NCI-H774 (cell line): ENCODE data around the gene OSM.
A peak's percentile ranks its signal among the peaks of the same experiment; 100 is the strongest.

Source experiments
- DNase-seq: peaks from one replicate; lab custom pipeline; 2025; lab: John Stamatoyannopoulos, UW

The OSM gene

DNA sequence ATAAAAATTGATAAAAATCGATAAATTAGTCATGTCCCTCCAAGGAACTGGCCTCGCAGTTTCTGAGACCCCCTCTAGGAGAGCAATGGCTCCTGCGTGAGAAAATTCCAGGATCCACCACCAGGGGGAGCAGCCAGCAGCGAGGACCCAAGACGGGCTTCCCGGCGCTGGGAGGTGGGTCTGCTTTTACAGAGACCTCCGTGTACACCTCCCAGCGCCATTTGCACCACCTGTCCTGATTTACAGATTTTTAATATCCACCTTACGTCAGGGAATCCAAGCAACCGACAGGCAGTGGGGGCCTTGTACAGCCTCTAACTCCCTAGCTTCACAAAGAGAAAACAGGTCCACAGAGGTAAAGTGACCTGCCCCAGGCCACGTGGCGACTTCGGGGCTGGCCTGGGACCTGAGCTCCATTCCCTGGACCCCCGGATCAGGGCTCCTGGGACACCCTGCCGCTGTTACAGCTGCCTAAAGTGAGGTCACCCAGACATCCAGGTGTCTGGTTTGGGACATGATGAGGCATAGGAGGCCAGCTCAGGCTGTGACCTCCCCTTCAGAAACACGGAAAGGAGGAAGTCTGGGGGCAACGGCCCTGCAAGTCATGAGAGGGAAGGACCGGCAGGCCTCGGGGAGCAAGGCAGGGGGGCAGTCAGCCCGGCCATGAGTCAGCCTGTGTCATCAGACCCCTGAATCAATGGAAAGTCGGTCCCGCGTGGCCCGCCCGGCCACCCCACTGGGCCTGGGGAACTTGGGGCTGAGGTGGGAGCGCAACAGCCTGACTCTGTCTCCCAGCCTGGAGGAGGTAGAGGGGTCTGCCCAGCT, 3.5 kb downstream of the OSM start:
- no peak for DNase-seq

DNA sequence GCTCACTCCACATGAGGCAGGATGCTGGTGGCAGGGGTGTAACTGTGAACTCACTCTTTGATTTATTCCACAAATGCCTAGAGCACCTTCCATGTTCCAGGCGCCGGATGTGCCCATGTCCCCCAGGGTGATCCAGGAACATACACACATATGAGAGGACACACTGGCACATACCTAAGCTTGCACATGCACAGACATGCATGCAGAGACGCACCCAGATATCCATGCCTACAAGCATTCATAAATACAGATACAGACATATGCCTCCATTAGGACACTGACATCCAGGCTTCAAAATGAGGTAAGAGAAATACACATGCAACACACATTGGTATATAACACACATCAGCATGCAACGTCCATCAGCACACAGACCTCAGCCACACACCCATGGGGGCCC, 4.5 kb downstream of the OSM start:
- DNase-seq, result no peak

DNA sequence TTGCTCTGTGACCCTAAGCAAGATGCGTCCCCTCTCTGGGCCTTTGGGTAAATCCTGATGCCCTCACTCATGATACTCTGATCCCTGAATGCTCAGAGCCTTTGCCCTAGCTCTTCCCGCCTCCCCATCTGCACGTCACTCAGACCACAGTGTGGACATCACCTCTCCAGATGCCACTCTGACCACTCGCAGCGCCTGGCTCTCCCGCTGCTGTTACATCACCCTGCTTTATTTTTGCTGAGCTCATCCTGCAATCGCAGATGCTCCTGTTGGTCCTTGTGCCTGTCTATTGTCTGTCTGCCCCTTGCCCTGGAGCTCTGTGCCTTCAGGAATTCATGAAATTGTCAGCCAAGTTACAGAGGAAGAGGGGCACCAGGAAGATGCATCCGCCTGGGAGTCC, 5.5 kb downstream of the OSM start:
- no peak for DNase-seq

DNA sequence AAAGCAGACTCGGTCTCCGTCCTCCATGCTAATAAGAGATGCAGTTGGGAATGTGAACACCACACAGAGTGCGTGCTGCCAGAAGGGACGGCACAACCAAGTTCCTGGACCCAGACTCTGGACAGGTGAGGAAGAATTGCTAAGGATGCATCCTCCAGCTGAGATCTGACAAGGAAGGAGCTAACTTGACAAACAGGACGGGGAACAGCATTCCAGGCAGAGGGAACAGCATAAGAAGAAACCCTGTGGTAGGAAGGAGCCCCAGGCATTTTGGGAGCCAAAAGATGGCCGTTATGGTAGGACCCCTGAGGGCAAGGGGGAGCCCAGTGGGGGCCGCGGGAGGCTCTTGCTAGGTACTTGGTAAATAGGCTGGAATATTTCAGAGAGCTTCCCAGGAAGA, 6.0 kb downstream of the OSM start:
- no peak for DNase-seq

DNA sequence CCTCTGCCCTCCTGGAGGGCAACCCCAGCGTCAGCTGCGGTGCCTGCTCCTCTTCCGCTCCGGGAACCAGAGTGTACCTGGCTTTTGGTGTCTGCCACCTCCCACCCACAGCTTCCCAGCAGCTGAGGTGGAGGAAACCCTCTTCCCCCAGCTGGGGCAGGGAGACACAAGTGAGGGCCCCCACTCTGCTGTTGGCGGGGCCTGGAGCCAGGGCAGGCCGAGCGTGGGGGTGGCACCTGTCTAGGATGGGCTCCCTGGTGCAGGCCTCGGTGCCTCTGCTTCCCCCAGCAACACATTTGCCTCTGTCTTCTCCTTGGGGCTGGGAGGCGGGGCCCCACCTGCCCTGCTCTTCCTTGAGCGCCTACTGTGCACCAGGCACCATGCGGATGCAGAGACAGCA, 6.4 kb downstream of the OSM start:
- DNase-seq, result no peak

DNA sequence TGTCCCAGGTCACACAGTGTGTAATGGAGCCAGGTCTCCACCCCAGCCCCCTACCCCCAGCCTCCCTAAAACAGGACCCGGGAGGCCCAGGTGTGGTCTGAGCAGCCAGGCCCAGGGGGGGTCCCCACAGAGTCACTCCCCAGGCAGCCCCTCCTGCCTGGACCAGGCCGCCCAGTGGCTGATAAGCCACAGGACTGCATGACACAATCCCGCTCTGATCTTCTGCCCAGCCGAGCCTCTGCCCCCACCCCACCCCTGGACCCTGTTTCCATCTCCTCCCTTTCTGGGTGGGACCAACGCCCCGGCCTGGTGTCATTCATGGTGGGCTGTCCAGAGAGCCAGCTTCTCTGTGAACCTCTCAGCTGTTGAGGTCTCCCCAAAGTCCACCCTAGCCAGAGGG, 12.3 kb downstream of the OSM start:
- no peak for DNase-seq

DNA sequence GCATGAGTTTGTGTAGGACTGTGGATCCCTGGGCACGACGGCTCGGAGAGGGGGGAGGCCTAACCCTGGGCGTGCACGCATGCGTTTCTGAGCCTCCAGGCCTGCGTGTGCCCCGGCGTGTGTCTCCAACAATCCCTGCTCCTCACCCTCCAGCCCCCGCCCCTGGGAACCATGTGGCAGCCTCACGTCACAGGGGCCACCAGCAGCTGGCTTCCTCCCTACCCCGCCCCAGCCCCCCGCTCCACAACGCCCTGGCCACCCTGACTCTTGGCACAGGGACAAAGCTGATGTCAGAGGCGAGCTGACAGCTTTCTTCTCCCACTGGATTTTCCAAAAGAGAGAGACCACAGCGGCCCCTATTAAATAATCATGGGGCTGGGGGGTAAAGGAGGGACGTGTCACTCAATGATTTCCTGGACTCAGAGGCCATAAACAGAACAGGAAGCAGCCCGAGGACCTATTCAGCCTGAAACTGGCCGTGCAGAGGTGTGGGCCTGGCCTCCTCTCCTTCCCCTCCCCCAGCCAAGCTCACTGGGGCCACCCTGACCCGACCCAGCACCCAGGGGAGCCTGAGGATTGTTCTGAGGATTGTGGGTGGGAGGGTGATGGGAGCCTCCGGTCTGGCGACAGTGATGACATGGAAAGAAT, 13.3 kb downstream of the OSM start:
- DNase-seq, result peak; percentile 61

DNA sequence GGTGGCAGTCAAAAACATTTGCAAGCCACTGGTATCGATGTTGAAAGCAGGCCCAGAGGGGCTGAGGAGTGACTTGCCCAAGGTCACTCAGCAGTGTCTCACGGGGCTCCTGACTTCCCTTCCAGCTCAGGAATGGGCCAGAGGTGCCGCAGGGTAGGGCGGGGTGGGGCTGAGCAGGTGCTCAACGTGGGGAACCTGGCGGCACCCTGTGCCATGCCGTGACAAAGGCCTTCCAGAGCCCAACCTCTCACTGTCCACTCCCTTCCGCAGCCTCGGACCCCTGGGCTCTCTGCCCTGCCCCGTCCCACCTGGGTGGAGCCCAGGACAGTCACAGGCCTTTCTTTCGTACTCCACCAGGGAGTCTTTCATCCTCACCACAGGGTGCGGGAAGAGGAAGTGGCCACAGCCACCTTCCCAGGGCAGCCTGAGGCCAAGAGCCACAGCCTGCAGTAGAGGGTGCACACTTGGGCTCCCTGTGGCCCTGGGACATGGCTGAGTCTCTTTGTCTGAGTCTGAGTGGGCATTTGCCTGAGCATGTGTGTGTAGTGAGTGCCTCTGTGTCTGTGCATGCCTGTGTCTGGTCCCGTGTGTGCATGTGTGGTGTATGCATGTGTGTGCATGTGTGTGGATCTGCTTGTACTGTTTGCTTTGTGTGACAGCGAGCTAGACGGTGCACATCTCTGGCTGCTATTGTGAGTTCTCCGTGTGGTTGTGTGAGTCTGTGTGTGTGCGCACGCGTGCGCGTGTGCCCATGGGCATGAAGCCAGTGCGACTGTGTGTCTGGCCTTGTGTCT, 14.0 kb downstream of the OSM start:
- DNase-seq, result no peak

DNA sequence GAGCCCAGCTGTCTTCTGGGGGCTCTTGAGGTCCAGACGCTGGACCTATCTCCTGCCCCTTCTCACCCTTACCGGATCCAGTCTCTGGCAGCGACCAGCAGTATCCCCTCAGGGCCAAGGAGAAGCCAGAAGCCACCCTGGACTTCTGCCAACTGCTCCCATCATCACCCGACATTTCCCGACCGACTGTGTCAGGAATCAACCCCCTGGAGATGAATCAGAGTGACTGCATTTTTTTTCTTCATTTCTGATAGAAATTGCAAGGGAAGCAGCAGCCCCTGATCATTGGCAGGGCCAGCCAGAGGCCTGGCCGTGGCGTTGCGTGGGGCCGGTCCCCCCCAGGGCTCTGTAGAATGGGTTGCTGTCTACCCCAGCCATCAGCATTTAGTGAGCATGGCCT, 14.9 kb downstream of the OSM start:
- DNase-seq, result no peak

DNA sequence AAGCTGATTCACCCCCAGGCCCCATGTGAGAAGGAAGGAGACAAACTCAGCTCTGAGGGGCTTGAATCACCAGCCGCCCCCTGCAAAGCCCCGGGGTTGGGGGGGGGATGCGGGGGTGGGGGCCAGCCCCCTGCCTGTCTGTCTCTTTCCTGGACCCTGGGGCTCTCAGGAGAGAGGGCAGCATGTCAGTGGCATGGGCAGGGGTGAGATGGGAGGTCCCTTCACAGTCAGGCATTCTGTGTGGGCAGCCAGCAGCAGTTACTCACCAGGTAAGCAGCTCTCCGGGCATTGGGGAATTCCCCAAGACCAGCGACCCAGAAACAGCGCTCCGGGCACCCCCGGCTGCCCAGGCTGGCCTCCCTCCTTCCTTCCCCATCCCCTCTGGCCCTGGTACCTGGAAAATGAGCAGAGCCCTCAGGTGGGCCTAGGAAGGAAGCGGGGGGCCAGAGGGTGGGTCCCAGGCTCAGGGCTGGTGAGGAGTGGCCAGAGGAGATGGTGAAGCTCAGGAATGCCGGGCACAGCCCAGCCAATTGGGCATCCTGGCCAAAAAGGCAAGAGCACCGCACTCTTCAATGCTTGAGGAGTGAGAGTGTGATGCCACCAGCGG, 15.9 kb downstream of the OSM start:
- DNase-seq, result no peak

DNA sequence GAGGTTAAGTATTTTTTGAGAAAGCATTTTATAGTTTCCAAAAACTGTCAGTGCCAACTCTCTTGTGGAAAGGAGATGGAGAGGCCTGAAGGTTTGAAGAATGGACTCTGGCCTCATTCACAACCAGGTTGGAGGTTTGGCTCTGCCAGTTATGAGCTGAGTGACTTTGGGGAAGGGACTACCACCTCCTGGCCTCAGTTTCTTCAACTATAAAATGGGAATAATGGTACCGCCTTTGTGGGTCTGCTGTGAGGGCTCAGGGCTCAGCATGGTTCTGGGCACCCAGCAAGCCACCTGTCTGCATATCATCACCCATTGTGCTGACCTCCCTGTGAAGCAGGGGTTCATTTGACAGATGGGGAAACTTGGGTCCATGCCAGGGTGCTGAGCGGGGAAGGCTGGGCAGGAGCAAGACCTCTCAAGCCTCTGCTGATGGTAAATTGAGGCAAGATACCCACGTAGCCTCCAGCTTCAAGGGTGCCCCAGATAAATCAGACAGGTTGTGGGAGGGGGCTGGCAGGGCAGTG, 16.5 kb downstream of the OSM start:
- DNase-seq, result no peak

DNA sequence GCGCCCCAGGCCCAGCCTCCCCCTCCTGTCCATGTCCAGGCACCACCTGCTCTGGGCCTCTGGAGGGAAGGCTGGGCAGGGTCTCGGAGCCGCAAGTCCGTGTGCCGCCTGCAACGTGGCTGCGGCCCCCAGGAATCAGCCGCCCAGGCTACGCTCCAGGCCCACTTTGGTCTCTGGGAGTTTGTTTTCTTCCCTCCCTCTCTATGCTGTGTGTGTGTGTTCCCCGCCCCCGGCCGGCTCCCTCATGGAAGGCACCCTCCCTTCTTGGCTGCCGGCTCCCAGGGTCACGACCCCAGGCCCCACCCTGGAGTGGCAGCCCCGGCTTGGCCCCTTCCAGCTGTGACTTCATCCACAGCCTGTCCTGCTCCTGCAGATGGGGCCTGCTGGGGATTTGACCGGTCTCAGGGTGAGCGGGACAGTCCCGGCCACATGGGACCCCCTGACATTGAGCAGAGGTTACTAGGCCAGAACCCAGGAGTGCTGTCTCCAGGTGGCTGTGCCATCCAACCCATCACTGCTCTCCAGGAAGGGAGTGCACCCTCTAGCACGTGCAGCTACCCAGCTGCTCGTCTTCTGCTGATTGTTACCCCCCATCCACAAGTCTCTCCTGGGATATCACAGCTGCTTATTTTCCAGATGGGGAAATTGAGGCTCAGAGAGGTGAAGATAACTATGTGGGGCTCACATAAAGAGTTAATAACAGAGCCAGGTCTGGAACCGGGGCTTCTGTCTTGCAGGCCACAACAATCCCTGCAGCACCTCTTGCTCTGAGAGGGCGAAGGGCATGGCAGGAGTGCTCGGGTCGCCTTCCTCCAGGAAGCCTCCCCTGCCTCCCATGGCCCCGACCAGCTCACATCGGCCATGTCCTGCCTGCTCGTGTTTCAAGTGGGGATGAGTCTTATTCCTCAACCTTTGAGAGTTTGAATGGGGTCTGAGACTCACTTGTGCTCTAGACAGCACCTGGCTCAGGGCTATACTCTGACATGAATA, 17.3 kb downstream of the OSM start:
- no peak for DNase-seq

DNA sequence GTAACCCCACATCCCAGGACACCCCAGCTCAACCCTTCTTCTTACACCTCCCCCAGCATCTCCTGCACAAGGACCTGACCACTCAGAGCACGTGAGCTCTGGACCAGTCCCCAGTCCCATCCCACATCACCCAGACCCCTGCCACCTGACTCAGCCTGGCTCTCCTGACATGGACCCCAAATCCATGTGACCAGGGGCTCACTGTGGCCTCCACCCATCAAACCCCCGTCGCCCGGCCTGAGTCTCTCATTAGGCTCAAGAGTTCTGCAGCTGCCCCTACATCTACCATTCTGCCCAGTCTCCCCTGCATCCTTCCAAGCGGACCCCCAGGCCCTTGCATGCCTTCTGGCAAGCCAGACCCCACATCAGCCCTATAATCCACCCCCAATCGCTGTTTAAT, 18.2 kb downstream of the OSM start:
- DNase-seq, result no peak

DNA sequence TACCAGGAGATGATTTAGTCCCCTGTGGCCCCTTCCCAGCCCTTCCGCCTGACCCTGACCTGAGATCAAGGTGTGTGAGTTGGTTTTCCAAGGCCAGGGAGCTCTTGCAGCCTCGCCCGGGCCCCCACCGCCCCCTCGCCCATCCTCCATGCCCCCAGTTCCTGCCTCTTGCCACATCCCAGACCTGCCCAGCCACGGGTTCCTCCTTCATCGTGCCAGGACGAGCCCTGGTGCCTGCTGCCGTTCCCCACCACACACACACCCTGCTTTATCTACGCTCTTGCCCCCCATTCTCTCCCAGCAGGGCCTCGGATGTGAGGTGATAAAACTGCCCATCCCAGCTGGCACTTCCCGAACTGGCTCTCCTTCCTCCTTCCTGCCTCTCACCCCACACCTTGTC, 18.7 kb downstream of the OSM start:
- no peak for DNase-seq

DNA sequence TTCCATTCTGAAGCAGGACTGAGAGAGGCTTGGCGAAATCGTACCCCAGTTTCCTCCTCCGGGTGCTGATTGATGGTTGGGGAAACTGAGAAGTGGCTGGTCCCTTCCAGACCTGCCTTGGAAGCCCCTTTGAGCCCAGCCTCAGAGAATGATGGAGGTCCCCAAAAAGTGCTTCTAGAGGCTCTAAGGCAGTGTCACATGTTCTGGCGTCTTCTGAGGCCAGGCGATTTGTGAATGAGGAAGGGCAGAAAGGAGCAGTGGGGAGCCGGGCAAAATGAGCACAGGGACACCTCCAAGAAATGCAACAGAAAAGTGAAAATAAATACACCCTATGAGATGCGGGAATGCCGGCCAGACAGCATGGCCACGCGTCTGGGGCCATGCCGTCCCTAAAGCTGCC, 19.1 kb downstream of the OSM start:
- no peak for DNase-seq

DNA sequence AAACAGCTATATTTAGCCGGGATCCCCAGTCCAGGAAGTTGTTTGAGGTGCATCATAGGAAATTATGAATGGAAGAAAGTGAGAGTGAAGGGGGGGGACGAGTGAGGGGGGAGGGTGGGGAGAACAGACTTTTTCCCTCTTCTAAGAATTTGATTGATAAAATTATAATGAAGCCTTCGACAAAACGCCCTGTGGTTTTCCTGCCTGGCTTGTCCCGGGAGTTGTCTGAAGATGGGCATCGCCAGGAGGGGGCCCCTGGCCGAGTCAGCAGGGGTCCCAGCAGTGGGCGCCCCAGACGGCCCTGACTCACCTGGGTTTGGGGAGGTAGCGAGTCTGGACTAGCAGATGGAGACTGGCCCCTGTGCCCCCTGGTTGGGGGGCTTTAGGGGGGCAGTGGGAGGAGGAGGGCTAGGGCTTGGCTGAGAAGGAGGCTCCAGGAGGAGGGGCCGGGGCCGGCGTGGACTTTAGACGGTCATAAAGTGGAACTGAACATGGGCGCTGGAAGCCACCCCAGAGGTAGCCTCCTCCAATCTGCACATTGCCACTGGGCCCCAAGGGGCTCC, 19.8 kb downstream of the OSM start:
- DNase-seq, result no peak

DNA sequence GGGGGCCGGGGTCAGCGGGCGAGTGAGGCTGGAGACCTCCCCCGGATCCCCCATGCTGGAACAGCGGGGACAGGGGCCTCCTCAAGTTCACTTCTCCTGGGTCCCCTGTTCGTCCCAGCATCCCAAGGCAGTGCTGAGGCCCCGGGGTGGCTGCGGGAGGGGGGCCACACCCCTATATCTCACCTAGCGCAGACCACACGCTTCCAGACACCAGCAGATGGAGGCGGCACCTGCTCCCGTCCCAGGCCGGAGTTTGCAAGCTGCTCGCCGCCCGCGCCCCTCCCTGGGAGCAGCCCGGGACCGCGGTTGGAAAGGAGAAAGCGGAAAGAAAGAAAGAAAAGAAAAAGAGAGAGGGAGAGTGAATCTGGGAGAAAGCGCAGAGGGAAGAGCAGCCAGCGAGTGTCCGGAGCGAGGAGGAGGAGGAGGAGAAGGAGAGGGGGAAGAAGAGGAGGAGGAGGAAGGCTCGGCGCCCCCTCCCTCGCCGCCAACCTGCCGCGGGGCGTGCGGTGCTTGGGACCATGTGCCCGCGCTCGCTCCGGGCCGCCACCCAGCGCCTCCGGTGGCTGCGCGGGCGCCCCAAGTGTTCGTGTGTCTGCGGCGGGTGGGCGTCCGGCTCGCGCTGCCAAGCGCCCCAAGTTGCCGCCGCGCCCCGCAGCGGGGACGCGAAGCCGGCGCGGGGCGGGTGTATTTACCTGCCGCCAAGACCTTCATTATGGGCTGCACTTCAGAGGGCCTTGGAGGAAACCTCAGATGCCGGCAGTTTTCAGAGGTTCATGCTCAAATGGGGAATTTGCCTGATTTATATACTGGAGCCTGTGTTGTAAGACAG, 20.5 kb downstream of the OSM start, which contains the start of gene LIF:
LIF (minus strand) TSS at position 775 of the 829 bp plus-strand sequence; CDS start at position 711, 64 bp downstream.
- DNase-seq, result no peak

DNA sequence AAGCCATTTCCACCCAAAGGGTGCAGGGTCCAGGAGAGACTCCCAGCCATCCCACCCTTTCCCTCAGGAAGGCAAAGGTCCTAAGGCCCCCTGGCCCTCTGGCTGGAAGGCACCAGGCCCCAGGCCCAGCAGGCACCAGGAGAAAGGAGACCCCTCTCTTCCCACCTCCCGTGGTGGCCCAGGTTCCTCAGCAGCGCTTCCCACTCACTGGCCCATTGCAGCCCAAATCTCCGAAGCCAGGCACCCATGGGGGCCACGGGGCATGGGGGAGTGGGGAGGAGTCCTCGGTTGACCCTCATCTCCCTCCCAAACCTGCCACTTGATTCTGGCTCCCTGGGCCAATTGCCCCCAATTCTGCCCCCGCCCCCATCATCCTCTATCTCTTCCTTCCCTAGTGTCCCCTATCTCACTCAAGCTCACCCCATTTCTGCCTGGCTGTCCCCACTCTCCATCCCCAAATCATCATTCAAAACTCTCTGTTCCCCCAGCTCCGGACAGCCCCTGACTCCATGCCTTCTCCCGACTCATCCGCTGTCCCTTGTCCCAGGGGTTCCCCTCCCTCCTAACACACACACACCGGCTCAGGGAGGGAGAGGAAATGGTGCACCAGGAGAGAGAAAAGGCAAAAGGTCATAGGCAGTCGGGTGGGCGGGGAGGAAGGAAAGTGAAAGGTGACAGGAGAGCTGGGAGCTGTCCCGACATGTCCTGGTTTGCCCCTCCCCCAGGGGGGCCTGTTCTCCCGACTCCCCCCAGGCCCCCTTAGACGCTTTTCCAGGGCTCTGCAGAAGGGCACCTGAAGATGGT, 21.3 kb downstream of the OSM start:
- DNase-seq, result no peak

DNA sequence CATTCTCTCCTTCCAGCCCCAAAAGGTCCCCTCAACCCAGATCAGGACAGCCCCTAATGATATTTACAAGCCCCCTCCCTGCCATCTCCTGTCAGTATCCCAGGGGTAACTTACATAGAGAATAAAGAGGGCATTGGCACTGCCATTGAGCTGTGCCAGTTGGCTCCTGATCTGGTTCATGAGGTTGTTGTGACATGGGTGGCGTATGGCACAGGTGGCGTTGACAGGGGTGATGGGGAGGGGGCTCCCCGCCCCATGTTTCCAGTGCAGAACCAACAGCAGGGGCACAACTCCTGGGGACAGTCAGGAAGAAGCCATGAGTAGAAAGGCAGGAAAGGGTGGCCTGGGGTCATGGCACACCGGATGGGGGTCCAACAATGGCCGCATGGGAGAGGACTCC, 22.0 kb downstream of the OSM start:
- DNase-seq, result no peak
